ENCODE measurements around the gene SUN3.
"Not testable (repeated sequence)": the region's sequence is repeated elsewhere in the genome, so short reads cannot be mapped to it uniquely, and the experiment has no call there.

The SUN3 gene

GRCh38 chr7:48025624-48026023 lies 3.3 kb downstream of the SUN3 start:
- no peak for DNase-seq

- DNase-seq: no peak
These were observed 11.2 kb downstream of the SUN3 start for GRCh38 chr7:48017674-48018073.

- DNase-seq: no peak
These were observed 12.3 kb downstream of the SUN3 start for GRCh38 chr7:48016641-48017040.

GRCh38 chr7:48011951-48012350 lies 17.0 kb downstream of the SUN3 start:
- no peak for DNase-seq

- DNase-seq: no peak
These were observed 17.6 kb downstream of the SUN3 start for GRCh38 chr7:48011323-48011722.

GRCh38 chr7:48009954-48010353 lies 19.0 kb downstream of the SUN3 start:
- DNase-seq: no peak

- no peak for DNase-seq
These were observed 19.6 kb downstream of the SUN3 start for GRCh38 chr7:48009257-48009656.

GRCh38 chr7:48006866-48007265 lies 22.0 kb downstream of the SUN3 start:
- DNase-seq: no peak

- no peak for DNase-seq
These were observed 24.3 kb downstream of the SUN3 start for GRCh38 chr7:48004638-48005037.

- no peak for DNase-seq
These were observed 24.9 kb downstream of the SUN3 start for GRCh38 chr7:48004032-48004431.

- DNase-seq: not testable (repeated sequence)
These were observed 28.7 kb downstream of the SUN3 start for GRCh38 chr7:48000164-48000563.

GRCh38 chr7:47999413-47999812 lies 29.5 kb downstream of the SUN3 start:
- no peak for DNase-seq

- DNase-seq: no peak
These were observed 36.5 kb downstream of the SUN3 start for GRCh38 chr7:47992446-47992845.

GRCh38 chr7:47991741-47992311 lies 37.1 kb downstream of the SUN3 start:
- peak; percentile 89 for DNase-seq

- DNase-seq: no peak
These were observed 37.6 kb downstream of the SUN3 start for GRCh38 chr7:47991270-47991669.

GRCh38 chr7:47990592-47990991 lies 38.3 kb downstream of the SUN3 start:
- no peak for DNase-seq

- not testable (repeated sequence) for DNase-seq
These were observed 39.1 kb downstream of the SUN3 start for GRCh38 chr7:47989607-47990400.

- DNase-seq: peak; percentile 19
These were observed 40.2 kb downstream of the SUN3 start for GRCh38 chr7:47988496-47989386.

- DNase-seq: no peak
These were observed 46.3 kb downstream of the SUN3 start for GRCh38 chr7:47982610-47983009.

- not testable (repeated sequence) for DNase-seq
These were observed 48.3 kb downstream of the SUN3 start for GRCh38 chr7:47980648-47981047.

- DNase-seq: no peak
These were observed 49.1 kb downstream of the SUN3 start for GRCh38 chr7:47979832-47980181.

GRCh38 chr7:47979145-47979831 lies 49.6 kb downstream of the SUN3 start, which contains the start of gene HUS1:
Gene HUS1, minus strand, starts transcription at chr7:47979615. Its CDS starts 96 bp downstream, at chr7:47979519.
- peak; percentile 96 for DNase-seq

- no peak for DNase-seq
These were observed 50.1 kb downstream of the SUN3 start for GRCh38 chr7:47978790-47979144.
